MG63 (cell line): Measurements from ENCODE around the gene NEDD4. TPM values are rescaled to one million over a fixed set of nuclear protein-coding genes. Genes with fewer than 3 reads are reported as not detected.
"Not testable (repeated sequence)": the region's sequence is repeated elsewhere in the genome, so short reads cannot be mapped to it uniquely, and the experiment has no call there.

ENCODE experiments used
- DNase-seq: peaks from one replicate; pipeline ENCODE4 v3.0.0-alpha.2; 2020
- H3K27me3 ChIP-seq: fragments of 250-450 bp; sonication (Bioruptor Pico); 2 replicates; pipeline ENCODE4 v1.5.1; 2020; ENCODE audit warnings: mild to moderate bottlenecking, moderate library complexity
- H3K36me3 ChIP-seq: fragments of 250-450 bp; sonication (Bioruptor Pico); 2 replicates; pipeline ENCODE4 v1.5.1; 2020; ENCODE audit warnings: mild to moderate bottlenecking, moderate library complexity
- H3K4me3 ChIP-seq: fragments of 250-450 bp; sonication (Bioruptor Pico); 2 replicates; pipeline ENCODE4 v1.5.1; 2020; ENCODE audit warnings: mild to moderate bottlenecking, moderate library complexity
- H3K9me3 ChIP-seq: fragments of 250-450 bp; sonication (Bioruptor Pico); 2 replicates; pipeline ENCODE4 v1.5.1; 2020; ENCODE audit warnings: mild to moderate bottlenecking, moderate library complexity
- total RNA-seq: library from RNA; depleted of rRNA; stranded (reverse); fragments of >200 nt; shearing (Covaris generic); gene quantifications from 2 replicates; pipeline ENCODE4 v1.2.3, GENCODE V29; 2014; ENCODE audit warnings: low replicate concordance; rRNA removed

Gene NEDD4
- 9.9 and 78.4 TPM in 2 replicates for total RNA-seq

DNA sequence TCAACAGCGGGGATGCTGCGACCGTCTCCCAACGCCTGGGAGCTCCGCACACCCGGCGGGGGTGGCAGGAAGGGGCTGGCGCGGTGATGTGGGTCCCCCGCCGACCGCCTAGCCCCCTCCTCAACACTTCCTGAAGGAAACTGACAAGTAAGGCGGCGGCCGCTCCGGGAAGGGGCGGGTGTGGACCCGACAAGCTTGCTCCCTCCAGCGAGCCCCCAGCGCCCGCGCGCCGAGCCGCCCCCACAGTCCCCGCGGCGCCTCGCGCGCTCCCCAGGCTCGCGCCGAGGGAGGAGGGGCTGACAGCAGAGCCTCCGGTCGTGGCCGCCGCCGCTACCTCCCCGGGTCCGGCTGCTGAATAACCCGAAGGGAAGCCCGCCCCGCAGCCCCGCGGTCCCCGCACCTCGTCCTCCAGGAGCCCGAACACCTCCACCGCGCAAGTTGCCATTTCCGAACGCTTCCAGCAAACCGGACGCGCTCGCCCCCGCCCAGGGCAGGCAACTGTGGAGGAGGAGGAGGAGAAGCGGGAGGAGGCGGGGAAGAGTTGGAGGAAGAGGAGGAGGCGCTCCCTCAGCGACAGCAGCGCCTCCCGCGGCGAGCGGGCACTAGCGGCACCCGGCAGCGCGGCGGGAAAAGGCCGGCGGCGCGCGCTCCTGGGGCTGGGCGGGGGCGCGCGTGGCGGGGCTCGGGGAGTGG is at the start of gene NEDD4:
TSS of gene NEDD4 (minus strand) at position 502 of the 693 bp plus-strand sequence. CDS start at position 445, 57 bp downstream.
- Histone ChIP-seq H3K27me3 (no peaks in the 10 kb centered on the region), H3K4me3 (peak within 1 kb of the TSS; percentile 98), H3K36me3 (peaks cover 15% of the 10 kb centered on the region), H3K9me3 (no peaks in the 10 kb centered on the region)
- peak; percentile 93 for DNase-seq

DNA sequence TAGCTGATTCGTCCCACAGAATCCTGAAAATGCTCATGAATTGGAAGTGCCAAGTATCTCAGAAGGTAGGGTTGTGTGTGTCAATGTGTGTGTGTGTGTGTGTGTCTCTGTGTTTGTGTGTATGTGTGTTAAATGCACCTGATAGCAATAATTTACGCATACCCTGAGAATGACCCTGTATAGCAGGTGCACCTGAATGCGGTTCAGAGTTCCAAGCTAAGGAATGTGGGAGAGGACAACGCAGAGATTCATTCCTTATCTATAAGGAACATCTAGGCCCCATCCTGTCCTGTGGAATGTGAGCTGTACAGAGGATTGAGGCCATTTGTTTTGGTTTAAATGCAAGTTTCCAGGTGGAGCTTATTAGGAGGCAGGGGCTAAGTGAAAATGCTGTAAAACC is 49.1 kb upstream of the NEDD4 start:
- Histone ChIP-seq H3K36me3 (no peaks in the 10 kb centered on the region), H3K27me3 (no peaks in the 10 kb centered on the region), H3K4me3 (no peak overlapping the region), H3K9me3 (peaks cover 4% of the 10 kb centered on the region)
- no peak for DNase-seq

DNA sequence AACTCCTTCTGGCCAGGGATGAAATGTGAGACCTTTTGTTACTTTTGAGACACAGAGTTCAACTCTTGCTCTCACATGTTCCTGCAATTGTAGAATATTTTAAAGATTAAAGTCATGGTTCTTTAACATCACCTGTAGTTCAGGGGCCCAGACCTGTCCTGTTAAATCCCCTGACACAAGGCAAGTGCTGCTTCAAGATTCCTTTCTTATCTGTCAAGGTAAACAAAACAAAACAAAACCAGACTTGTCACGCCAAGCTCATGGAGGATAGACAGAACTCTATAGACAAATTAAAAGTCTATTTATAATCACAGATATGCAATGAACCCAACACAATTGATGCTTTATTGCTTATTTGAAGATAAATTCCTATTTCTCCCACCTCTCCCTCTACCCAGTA is 48.6 kb upstream of the NEDD4 start:
- Histone ChIP-seq H3K9me3 (peaks cover 4% of the 10 kb centered on the region), H3K4me3 (no peak overlapping the region), H3K27me3 (no peaks in the 10 kb centered on the region), H3K36me3 (no peaks in the 10 kb centered on the region)
- no peak for DNase-seq

DNA sequence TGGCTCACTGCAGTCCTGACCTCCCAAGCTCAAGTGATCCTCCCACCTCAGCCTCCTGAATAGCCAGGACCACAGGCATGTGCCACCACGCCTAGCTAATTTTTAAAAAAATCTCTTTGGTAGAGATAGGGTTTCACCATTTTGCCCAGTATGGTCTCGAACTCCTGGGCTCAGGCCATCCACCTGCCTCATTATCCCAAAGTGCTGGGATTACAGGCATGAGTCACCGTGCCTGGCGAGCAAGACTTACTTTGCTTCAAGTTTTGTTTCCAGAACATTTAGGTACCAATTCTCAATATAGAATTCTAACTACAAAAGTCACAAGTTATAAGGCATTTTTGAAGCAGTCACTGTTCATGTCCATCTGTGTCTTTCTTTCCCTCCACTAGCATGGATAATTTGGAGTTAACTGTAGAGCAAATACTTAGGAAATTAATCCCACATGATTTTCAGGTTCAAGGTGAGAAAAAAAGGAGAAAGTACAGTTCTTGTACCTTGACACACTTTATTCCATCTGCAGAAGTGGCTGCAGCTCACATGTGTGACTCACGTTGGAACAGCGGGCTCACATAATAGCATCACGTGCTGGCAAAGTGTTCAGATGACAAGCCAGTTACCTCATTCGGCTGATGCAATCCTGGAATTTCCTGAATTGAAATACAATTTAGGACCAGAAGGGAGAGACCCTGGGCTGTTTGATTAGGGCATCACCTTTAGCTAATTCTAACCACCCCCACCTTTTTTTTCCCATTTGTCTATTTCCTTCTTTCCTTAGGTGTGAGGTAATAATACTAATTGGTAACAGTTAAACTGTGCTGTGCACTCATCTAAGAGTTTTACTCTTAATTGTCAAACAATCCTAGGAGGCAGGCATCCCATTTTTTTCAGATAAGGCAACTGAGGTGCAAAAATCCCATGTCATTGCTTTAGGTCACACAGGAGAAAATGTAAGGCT is 46.9 kb upstream of the NEDD4 start:
- peak; percentile 88 for DNase-seq
- Histone ChIP-seq H3K36me3 (no peaks in the 10 kb centered on the region), H3K27me3 (no peaks in the 10 kb centered on the region), H3K9me3 (no peaks in the 10 kb centered on the region; the same call in 1 of the 2 replicates), H3K4me3 (no peak overlapping the region)

DNA sequence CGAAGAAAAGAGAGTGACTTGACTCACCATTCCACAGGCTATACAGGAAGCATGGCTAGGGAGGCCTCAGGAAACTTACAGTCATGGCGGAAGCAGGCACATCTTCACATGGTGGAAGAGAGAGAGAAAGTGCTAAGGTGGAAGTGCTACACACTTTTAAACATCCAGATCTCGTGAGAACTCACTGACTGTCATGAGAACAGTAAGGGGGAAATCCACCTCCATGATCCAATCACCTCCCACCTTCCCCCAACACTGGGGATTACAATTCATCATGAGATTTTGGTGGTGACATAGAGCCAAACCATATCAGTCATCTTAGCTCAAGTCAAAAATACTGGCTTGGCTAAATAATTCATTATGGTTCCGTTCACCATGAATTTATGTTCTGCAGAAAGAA is 45.3 kb upstream of the NEDD4 start:
- no peak for DNase-seq
- H3K4me3 ChIP-seq: no peak overlapping the region
- no peaks in the 10 kb centered on the region; the same call in 1 of the 2 replicates for H3K9me3 ChIP-seq
- no peaks in the 10 kb centered on the region for H3K27me3 ChIP-seq
- no peaks in the 10 kb centered on the region for H3K36me3 ChIP-seq

DNA sequence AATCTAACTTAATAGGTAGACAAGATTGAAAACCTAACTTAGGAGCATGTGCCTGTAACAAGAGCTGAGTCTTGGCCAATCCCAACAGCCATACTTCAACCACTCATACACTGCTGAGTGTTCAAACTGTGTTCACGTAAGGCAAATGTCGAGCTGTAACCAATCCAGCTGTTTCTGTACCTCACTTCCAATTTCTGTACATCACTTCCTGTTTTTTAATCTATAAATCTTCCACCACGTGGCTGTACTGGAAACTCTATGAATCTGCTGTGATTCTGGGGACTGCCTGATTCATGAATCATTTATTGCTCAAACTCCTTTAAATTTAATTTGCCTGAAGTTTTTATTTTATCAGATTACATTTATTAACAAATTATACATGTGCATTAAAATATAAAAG is 44.6 kb upstream of the NEDD4 start:
- Histone ChIP-seq H3K9me3 (no peaks in the 10 kb centered on the region; the same call in 1 of the 2 replicates), H3K27me3 (no peaks in the 10 kb centered on the region), H3K36me3 (no peaks in the 10 kb centered on the region), H3K4me3 (no peak overlapping the region)
- peak; percentile 5 for DNase-seq

DNA sequence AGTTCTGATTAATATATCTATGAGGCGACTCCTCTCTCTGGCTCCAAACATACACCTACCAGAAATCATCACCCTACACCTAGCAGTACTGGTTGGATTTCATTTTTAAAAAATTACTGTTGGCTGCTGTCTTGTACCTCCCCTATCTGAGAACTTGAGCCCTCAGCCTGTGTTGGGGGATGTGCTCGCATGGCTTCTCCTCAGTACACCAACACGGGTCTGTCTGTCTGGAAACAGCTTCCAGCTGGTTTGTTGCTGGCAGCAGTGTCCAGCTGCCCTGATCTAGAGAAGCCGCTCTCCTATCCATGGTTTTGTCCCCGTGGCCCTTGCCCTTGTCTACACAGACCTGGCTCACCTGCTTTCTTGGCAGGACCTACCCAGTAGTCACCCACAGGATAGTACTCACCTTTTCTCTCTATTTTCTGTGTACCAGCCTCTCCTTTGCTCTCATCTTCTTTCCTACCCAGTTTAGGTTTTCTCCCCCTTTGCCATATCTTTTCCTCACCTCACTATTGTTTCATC is 43.2 kb upstream of the NEDD4 start:
- Histone ChIP-seq H3K36me3 (no peaks in the 10 kb centered on the region), H3K27me3 (no peaks in the 10 kb centered on the region), H3K9me3 (no peaks in the 10 kb centered on the region; the same call in 1 of the 2 replicates), H3K4me3 (no peak overlapping the region)
- DNase-seq: no peak

DNA sequence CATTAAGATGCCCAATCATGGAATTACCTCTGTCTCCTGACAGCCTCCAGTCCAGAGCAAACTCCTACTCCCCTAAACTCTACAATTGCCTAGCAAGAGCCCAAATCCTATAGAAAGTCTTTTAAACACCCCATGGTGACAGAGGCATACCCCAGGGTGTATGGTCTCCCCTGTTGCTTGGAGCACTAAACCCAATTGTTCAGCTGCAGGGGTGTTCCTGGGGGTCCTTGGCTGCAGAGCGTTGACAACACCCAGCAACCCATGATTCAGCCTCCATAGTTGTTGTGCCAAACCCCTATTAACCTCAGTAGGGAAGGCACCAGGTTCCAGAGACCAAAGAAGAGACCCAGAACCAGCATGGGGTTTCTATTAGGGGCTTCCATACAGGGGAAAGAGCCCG is 41.8 kb upstream of the NEDD4 start:
- Histone ChIP-seq H3K9me3 (no peaks in the 10 kb centered on the region; the same call in 1 of the 2 replicates), H3K4me3 (no peak overlapping the region), H3K36me3 (no peaks in the 10 kb centered on the region), H3K27me3 (no peaks in the 10 kb centered on the region)
- DNase-seq: no peak

DNA sequence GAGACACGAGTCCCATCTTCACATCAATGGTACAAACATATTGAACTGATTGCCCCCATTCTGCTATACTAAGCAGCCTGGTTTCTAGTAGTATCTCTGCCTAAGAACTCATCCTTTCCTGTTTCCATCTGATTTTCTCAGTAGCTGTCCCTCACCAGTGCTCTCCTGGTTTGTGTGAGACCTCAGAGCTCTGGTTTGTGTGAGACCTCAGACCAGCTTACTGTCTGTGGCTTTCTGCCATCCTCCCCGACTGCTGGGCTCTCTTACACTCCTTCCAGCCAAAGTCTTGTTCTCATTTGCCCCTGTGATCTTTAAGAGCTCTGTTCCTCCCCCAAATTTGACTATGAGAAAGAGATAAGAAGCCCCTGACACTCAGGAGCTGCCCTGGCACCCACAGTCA is 41.1 kb upstream of the NEDD4 start:
- Histone ChIP-seq H3K36me3 (no peaks in the 10 kb centered on the region), H3K9me3 (no peaks in the 10 kb centered on the region; the same call in 1 of the 2 replicates), H3K27me3 (no peaks in the 10 kb centered on the region), H3K4me3 (no peak overlapping the region)
- DNase-seq: no peak

DNA sequence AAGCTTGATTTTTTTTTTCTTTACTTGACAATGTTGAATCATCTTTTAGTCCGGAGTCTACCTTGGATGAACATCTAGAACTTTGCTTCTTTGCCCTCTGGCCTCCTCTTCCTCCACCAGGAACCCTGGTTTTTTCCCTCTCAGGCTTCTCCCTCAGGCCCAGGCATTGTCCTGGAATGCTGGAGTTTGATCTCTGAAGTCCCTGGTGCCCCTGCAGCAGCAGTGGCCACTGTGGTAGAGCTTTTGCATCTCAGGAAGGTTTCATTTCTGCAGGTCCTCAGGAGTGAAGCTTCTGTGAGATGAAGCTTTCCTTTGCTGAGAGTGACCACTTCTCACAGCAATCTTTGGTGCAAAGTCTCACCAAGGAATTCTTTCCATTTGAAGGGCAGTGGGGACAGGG is 39.0 kb upstream of the NEDD4 start:
- no peak for DNase-seq
- H3K9me3 ChIP-seq: no peaks in the 10 kb centered on the region; the same call in 1 of the 2 replicates
- H3K36me3 ChIP-seq: no peaks in the 10 kb centered on the region
- H3K27me3 ChIP-seq: no peaks in the 10 kb centered on the region
- no peak overlapping the region for H3K4me3 ChIP-seq

DNA sequence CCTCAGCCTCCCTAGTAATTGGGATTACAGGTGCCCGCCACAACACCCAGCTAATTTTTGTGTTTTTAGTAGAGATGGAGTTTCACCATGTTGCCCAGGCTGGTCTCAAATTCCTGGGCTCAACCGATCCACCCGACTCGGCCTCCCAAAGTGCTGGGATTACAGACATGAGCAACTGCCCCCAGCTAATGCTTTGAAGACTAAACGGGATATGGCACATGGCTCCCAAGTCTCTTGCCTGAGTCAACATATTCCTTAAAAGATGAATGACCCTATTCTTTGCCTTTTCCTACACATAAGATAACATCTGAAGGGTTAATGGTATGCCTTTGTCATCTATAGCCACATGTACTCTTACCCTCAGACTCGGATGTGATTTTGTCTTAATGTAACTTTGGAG is 38.4 kb upstream of the NEDD4 start:
- no peak for DNase-seq

DNA sequence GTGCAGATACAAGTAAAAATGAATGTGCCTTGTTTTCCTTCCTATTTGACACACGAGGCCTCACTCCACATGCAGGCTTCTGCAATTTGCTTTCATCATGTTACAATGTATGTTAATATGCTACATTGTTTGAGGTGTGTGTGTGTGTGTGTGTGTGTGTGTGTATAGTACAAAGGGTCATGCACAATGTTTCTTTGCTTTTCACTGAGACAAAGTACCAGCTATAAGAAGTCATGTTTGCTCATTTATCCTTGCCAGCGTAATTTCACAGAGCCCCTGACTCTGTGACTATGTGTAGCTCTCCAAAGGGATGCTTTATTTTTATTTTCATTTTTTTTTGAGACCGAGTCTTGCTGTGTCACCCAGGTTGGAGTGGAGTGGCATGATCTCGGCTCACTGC is 38.0 kb upstream of the NEDD4 start:
- Histone ChIP-seq H3K27me3 (no peaks in the 10 kb centered on the region), H3K4me3 (no peak overlapping the region), H3K9me3 (no peaks in the 10 kb centered on the region), H3K36me3 (no peaks in the 10 kb centered on the region)
- no peak for DNase-seq

More for the DNA sequence above, 38.4 kb upstream of the NEDD4 start:
- Histone ChIP-seq H3K36me3 (no peaks in the 10 kb centered on the region), H3K4me3 (no peak overlapping the region), H3K27me3 (no peaks in the 10 kb centered on the region), H3K9me3 (no peaks in the 10 kb centered on the region)

DNA sequence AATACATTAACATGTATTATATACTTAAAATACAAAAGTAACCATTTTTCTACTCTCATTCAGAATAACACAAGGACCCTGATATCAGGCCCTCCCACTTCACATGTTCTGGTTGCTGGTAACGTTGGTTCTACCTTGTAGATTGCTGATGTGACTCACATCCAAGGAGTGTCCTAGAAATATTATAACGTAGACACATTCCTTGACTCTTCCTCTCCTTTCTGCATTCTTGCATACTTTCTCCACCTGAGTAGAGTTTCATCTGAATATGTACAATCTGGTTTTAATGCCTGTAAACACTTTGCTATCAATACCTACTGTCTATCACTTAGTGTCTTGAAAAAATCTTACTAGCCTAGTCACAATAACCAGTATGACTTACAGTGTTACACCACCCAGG is 35.0 kb upstream of the NEDD4 start:
- Histone ChIP-seq H3K27me3 (no peaks in the 10 kb centered on the region), H3K4me3 (no peak overlapping the region), H3K36me3 (no peaks in the 10 kb centered on the region), H3K9me3 (no peaks in the 10 kb centered on the region)
- no peak for DNase-seq

DNA sequence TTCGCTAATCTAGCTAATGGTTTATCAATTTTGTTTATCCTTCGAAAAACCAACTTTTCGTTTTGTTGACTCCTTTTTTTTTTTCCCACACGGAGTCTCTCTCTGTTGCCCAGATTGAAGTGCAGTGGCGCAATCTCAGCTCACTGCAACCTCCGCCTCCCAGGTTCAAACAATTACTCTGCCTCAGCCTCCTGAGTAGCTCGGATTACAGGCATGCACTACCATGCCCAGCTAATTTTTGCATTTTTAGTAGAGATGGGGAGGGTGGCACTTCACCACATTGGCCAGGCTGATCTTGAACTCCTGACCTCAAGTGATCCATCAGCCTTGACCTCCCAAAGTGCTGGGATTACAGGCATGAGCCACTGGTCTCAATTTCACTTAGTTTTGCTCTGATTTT is 29.7 kb upstream of the NEDD4 start:
- H3K4me3 ChIP-seq, H3K27me3 ChIP-seq, H3K9me3 ChIP-seq, DNase-seq, H3K36me3 ChIP-seq: not testable (repeated sequence)

DNA sequence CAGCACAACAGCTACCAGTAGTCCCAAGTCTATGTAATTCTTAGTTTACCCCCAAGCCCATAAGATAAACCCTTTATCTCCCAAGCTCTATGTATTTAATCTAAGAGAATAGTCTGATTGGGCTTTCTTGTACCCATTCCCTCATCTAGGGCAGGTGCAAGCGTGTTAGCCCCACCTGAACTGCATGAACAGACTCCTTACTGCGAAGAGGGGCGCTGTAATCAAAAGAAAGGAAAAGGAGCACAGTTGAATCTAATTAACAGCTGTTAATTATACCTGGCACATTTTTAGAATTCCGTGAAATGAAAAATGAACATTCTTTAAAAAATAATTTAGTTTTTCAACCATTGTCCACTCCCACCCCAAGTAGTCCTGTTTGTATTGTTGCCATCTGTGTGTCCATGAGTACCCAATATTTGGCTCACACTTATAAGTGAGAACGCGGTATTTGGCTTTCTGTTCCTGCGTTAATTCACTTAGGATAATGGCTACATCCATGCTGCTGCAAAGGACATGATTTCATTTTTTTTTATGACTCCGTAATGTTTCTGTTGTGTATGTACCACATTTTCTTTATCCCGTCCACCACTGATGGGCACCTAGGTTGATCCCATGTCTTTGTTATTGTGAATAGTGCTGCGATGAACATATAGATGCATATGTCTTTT is 26.5 kb upstream of the NEDD4 start:
- Histone ChIP-seq H3K27me3 (no peaks in the 10 kb centered on the region), H3K9me3 (peaks cover 9% of the 10 kb centered on the region; the same call in 1 of the 2 replicates), H3K4me3 (peak overlapping the region; percentile 63), H3K36me3 (no peaks in the 10 kb centered on the region)
- DNase-seq: no peak

DNA sequence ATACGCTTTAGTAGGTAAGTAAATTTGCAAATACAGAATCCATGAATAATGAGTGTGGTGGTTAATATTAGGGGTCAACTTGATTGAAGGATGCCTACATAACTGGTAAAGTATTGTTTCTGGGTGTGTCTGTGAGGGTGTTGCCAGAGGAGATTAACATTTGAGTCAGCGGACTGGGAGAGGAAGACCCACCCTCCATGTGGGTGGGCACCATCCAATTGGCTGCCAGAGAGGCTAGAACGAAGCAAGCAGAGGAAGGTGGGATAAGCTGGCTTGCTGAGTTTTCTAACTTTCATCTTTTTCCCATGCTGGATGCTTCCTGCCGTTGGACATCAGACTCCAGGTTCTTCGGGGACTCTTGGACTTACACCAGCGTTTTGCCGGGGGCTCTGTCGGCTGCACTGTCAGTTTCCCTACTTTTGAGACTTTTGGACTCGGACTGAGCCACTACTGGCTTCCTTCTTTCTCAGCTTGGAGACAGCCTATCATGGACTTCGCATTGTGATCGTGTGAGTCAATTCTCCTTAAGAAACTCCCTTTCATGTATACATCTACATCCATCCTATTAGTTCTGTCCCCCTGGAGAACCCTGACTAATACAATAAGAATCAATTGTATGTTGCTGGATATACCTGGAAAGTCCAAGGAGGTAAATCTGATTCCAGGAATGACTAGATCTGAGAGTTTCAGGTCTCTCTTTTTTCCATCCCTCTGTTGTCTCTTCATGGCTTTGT is 25.8 kb upstream of the NEDD4 start:
- no peaks in the 10 kb centered on the region for H3K36me3 ChIP-seq
- DNase-seq: peak; percentile 91
- no peaks in the 10 kb centered on the region for H3K27me3 ChIP-seq
- peak overlapping the region; percentile 63 for H3K4me3 ChIP-seq
- peaks cover 9% of the 10 kb centered on the region; the same call in 1 of the 2 replicates for H3K9me3 ChIP-seq
